Skeletal muscle tissue (tissue), 4 donors: ENCODE measurements around the gene AGFG1. TPM values are rescaled to one million over a fixed set of nuclear protein-coding genes. Genes with fewer than 3 reads are reported as not detected.

Experiments
- H3K27ac ChIP-seq: one replicate; pipeline ENCODE4 v1.7.0; 2013; ENCODE audit warnings: mild to moderate bottlenecking, low read depth, low read length, inconsistent platforms
- H3K27me3 ChIP-seq, 3 donors: one replicate each; pipeline ENCODE4 v1.7.0; 2013; ENCODE audit warnings: low read length in 3 of 3; ENCODE audit not compliant: control insufficient read depth in 3 of 3, insufficient read depth in 3 of 3
- H3K36me3 ChIP-seq, 3 donors: one replicate each; pipeline ENCODE4 v1.7.0; 2013; ENCODE audit warnings: low read length in 3 of 3; ENCODE audit not compliant: control insufficient read depth in 3 of 3, insufficient read depth in 3 of 3
- H3K4me1 ChIP-seq, 3 donors: one replicate each; pipeline ENCODE4 v1.7.0; 2013; ENCODE audit warnings: low read length in 3 of 3, mild to moderate bottlenecking in 3 of 3; ENCODE audit not compliant: control insufficient read depth in 3 of 3, insufficient read depth in 3 of 3
- H3K4me3 ChIP-seq, 3 donors: one replicate each; pipeline ENCODE4 v1.7.0; 2013; ENCODE audit warnings: low read length in 3 of 3
- H3K9ac ChIP-seq, 3 donors: one replicate each; pipeline ENCODE4 v1.7.0; 2013; ENCODE audit warnings: low read length in 3 of 3, mild to moderate bottlenecking in 3 of 3, moderate library complexity in 2 of 3, low read depth in 1 of 3
- H3K9me3 ChIP-seq, 3 donors: one replicate each; pipeline ENCODE4 v1.7.0; 2013; ENCODE audit warnings: low read length in 3 of 3; ENCODE audit not compliant: control insufficient read depth in 3 of 3
- total RNA-seq: library from RNA; depleted of rRNA; stranded (reverse); fragments of >200 nt; gene quantifications from one replicate; pipeline ENCODE4 v1.2.3, GENCODE V29; 2014
- donor health status: Osteomylitis.

The AGFG1 gene
- total RNA-seq, 1 donor from 2014 or later = 20.9 TPM

GRCh38 chr2:227565080-227565479 is 93.1 kb downstream of the AGFG1 start:
- Histone ChIP-seq H3K27me3 (no peaks in the 10 kb centered on the region), H3K4me3 (no peak overlapping the region), H3K36me3 (peaks cover 0 to 2% (median 0%) of the 10 kb centered on the region in 3 donors), H3K9ac (no peak overlapping the region), H3K9me3 (no peaks in the 10 kb centered on the region), H3K4me1 (no peaks in the 10 kb centered on the region), H3K27ac (no peak overlapping the region)

- no peak overlapping the region for H3K27ac ChIP-seq
- H3K36me3 ChIP-seq = peaks cover 0 to 2% (median 0%) of the 10 kb centered on the region in 3 donors
- H3K4me1 ChIP-seq = no peaks in the 10 kb centered on the region
- no peak overlapping the region for H3K9ac ChIP-seq
- no peak overlapping the region for H3K4me3 ChIP-seq
- H3K27me3 ChIP-seq = no peaks in the 10 kb centered on the region
- no peaks in the 10 kb centered on the region for H3K9me3 ChIP-seq
These were observed 94.1 kb downstream of the AGFG1 start for GRCh38 chr2:227566012-227566411.

GRCh38 chr2:227568852-227569169 is 96.9 kb downstream of the AGFG1 start:
- peaks cover 0 to 2% (median 0%) of the 10 kb centered on the region in 3 donors for H3K36me3 ChIP-seq
- no peaks in the 10 kb centered on the region for H3K4me1 ChIP-seq

DNA sequence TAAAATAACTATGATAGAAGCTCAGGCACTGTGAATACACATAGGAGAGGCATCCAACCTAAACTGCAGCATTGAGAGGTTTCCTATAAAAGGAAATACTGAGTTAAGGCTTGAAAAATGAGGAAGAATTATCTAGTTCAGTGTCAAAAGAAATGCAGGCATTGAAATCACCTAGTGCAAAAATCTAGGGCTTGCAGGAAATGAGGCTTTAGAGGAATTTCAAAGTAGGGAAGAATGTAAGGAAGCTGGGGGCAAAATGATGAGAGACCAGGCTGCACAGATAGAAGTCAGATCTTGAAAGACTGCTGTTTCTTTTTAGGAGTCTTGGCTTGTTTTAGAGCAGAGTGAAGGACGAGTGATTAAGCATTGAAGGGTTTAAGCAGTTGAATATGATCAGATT is 98.7 kb downstream of the AGFG1 start:
- Histone ChIP-seq H3K4me1 (no peaks in the 10 kb centered on the region), H3K4me3 (no peak overlapping the region), H3K9me3 (no peaks in the 10 kb centered on the region), H3K27ac (no peak overlapping the region), H3K27me3 (peaks cover 0 to 3% (median 0%) of the 10 kb centered on the region in 3 donors), H3K9ac (no peak overlapping the region), H3K36me3 (no peaks in the 10 kb centered on the region)

More at GRCh38 chr2:227568852-227569169, 96.9 kb downstream of the AGFG1 start:
- Histone ChIP-seq H3K27me3 (peaks cover 0 to under 1% (median 0%) of the 10 kb centered on the region in 3 donors), H3K27ac (no peak overlapping the region), H3K4me3 (no peak overlapping the region), H3K9me3 (no peaks in the 10 kb centered on the region), H3K9ac (no peak overlapping the region)

DNA sequence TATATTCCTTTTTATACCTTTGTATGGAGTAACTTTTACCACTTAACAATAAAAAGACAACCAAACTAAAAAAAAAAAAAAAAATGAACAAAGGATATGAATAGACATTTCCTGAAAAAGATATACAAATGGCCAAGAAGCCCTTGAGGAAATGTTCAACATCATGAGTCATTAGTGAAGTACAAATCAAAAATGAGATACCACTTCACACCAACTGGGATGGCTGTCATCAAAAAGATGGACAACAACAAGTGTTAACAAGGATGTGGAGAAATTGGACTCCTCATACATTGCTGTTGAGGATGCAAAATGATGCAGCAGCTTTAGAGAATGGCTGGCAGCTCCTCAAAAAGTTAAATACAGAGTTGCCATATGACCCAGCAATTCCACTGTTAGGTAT is 104.2 kb downstream of the AGFG1 start:
- Histone ChIP-seq H3K27me3 (peaks cover 0 to 3% (median 0%) of the 10 kb centered on the region in 3 donors), H3K27ac (no peak overlapping the region), H3K4me1 (no peaks in the 10 kb centered on the region), H3K9ac (no peak overlapping the region), H3K4me3 (no peak overlapping the region), H3K9me3 (no peaks in the 10 kb centered on the region), H3K36me3 (no peaks in the 10 kb centered on the region)

DNA sequence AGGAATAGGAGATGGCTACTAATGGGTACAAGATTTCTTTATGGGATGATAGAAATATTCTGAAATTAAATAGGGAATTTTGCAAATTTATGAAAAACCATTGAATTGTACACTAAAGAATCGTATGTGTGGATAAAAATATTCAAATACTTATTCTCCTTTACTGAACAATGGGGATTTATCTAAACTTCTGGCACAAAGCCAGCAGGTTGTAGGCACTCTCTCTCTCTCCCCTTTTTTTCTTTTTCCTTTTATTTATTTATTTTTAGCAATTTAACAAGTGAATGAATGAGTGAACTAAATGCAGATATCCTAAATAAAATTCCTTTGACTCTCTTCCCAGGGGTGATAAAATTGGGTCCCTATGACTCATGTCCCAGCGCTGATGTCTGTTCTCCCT is 104.9 kb downstream of the AGFG1 start:
- Histone ChIP-seq H3K36me3 (no peaks in the 10 kb centered on the region), H3K9me3 (no peaks in the 10 kb centered on the region), H3K27me3 (peaks cover 0 to 3% (median 0%) of the 10 kb centered on the region in 3 donors)

DNA sequence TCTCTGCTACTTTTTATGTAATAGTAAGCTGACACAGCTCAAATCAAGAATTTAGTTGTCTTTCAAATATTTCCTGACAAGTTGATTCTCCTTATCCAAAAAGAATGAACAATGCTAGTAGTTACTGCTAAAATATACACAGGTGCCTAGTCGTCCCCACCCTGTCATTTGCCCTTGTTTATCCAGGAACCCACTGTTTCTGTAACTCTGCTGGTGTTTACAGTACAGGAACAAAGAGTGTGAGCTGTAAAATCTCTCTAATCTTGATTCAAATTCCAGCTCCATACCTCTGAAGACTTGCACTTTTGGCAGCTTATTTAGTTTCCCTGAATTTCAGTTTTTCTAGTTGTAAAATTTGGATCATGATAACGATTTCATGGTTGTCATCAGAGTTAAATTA is 105.6 kb downstream of the AGFG1 start:
- no peak overlapping the region for H3K27ac ChIP-seq
- peaks cover 0 to 6% (median 0%) of the 10 kb centered on the region in 3 donors for H3K9me3 ChIP-seq
- no peak overlapping the region for H3K4me3 ChIP-seq
- H3K27me3 ChIP-seq = peaks cover 0 to 3% (median 0%) of the 10 kb centered on the region in 3 donors
- no peaks in the 10 kb centered on the region for H3K4me1 ChIP-seq
- no peak overlapping the region for H3K9ac ChIP-seq
- H3K36me3 ChIP-seq = no peaks in the 10 kb centered on the region

More for the DNA sequence above, 104.9 kb downstream of the AGFG1 start:
- H3K4me1 ChIP-seq = no peaks in the 10 kb centered on the region
- H3K4me3 ChIP-seq = no peak overlapping the region
- H3K9ac ChIP-seq = no peak overlapping the region
- no peak overlapping the region for H3K27ac ChIP-seq

DNA sequence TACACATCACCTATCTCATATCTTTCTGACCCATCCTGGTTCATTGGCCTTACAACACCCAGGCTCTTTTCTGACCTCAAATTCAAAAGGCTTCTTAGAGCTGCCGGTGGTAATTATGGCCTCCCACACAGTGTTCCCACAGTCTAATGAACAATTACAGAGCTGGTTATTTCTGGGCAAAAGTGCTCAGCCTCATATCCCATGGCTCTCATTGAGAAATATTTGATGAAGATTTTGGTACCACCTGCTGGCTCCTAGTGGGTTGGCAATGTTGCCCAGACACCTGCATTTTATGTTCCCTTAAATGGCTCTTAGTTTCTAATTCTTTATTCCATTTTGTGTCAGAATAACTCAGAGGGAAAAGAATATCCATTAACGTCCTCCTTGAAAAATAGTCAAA is 106.7 kb downstream of the AGFG1 start:
- Histone ChIP-seq H3K27me3 (peaks cover 0 to 3% (median 0%) of the 10 kb centered on the region in 3 donors), H3K36me3 (no peaks in the 10 kb centered on the region), H3K9ac (no peak overlapping the region), H3K27ac (no peak overlapping the region), H3K9me3 (peaks cover 0 to 7% (median 0%) of the 10 kb centered on the region in 3 donors), H3K4me1 (no peaks in the 10 kb centered on the region), H3K4me3 (no peak overlapping the region)

DNA sequence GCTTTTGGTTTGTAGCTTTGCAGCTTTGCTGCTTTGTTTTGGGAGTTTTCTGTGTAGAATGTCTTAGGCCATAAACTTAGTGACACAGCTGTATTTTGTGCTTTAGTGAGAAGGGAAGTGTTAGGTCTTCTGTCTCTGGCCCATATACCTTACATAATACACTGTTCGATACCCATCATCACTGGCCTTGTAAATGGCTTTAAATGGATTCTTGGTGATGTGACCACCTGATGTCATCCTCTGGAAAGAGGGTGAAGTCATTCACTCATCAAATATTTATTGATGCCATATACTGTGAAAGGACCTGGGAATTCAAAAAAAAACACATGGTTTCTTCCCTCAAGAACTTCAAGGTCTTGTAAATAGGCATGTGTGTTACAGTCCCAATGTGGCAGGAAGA is 107.8 kb downstream of the AGFG1 start:
- no peaks in the 10 kb centered on the region for H3K36me3 ChIP-seq
- H3K4me1 ChIP-seq = no peaks in the 10 kb centered on the region
- no peak overlapping the region for H3K9ac ChIP-seq
- H3K4me3 ChIP-seq = no peak overlapping the region
- H3K9me3 ChIP-seq = peaks cover 0 to 7% (median 0%) of the 10 kb centered on the region in 3 donors
- no peaks in the 10 kb centered on the region for H3K27me3 ChIP-seq
- no peak overlapping the region for H3K27ac ChIP-seq

GRCh38 chr2:227582369-227582768 is 110.4 kb downstream of the AGFG1 start:
- Histone ChIP-seq H3K9ac (no peak overlapping the region), H3K4me1 (no peaks in the 10 kb centered on the region), H3K27me3 (no peaks in the 10 kb centered on the region), H3K36me3 (no peaks in the 10 kb centered on the region), H3K4me3 (no peak overlapping the region), H3K27ac (no peak overlapping the region), H3K9me3 (peaks cover 0 to 7% (median 0%) of the 10 kb centered on the region in 3 donors)
